Uterus (tissue), 2 donors: Measurements from ENCODE around the gene TNFSF9.

Experiments used
- CTCF ChIP-seq, 4 experiments: fragments of 200-600 bp in 2 of 4; fragments of 450-650 bp in 2 of 4; sonication (generic) in 2 of 4; IDR thresholded peaks; one replicate each; pipeline ENCODE4 v1.5.1; 2016 to 2019; ENCODE audit warnings: antibody characterized with exemption in 4 of 4, mild to moderate bottlenecking in 2 of 4, moderate library complexity in 1 of 4
- POLR2A ChIP-seq, 2 donors: fragments of 450-650 bp; IDR thresholded peaks; one replicate each; pipeline ENCODE4 v1.6.1; 2016; ENCODE audit warnings: antibody characterized with exemption in 2 of 2, mild to moderate bottlenecking in 1 of 2, moderate library complexity in 1 of 2

GRCh38 chr19:6551607-6552450, 21.0 kb downstream of the TNFSF9 start:
- TF ChIP-seq CTCF (IDR thresholded peaks at IDR 0.05) (no peak), POLR2A (IDR thresholded peaks at IDR 0.05) (no peak)
